H1 (cell line): Measurements from ENCODE around the gene CTNND2. TPM values are rescaled to one million over a fixed set of nuclear protein-coding genes. Genes with fewer than 3 reads are reported as not detected.

Source experiments
- CEBPB ChIP-seq: IDR thresholded peaks from 2 replicates; pipeline ENCODE4 v1.6.1; 2012; ENCODE audit warnings: low read depth, low read length
- GABPA ChIP-seq: IDR thresholded peaks from 2 replicates; pipeline ENCODE4 v1.6.1; 2011; ENCODE audit warnings: mild to moderate bottlenecking, low read length, moderate library complexity, borderline replicate concordance; ENCODE audit not compliant: insufficient read depth
- RAD21 ChIP-seq, 2 experiments: IDR thresholded peaks in 1 of 2; conservative IDR thresholded peaks in 1 of 2; 2 replicates each; pipeline ENCODE4 v1.6.1; 2011; ENCODE audit warnings: low read depth in 2 of 2, low read length in 2 of 2, improper control_type of control experiment in 1 of 2, inconsistent platforms in 1 of 2, mild to moderate bottlenecking in 1 of 2, moderate library complexity in 1 of 2
- SIN3A ChIP-seq, 2 experiments: IDR thresholded peaks in 1 of 2; conservative IDR thresholded peaks in 1 of 2; 2 replicates each; pipeline ENCODE4 v1.6.1; 2011 to 2012; ENCODE audit warnings: low read length in 2 of 2, improper control_type of control experiment in 1 of 2, low read depth in 1 of 2, mild to moderate bottlenecking in 1 of 2
- TAF7 ChIP-seq: optimal IDR thresholded peaks from 2 replicates; pipeline ENCODE3; 2011; ENCODE audit warnings: low read depth, mild to moderate bottlenecking, inconsistent platforms, low read length, moderate library complexity, borderline replicate concordance
- polyA plus RNA-seq, 7 experiments: library from polyadenylated mRNA; depleted of rRNA in 3 of 7; stranded (reverse) in 5 of 7; unstranded in 2 of 7; fragments of >200 nt in 5 of 7; fragments of 200-250 nt in 2 of 7; gene quantifications; 1 replicate in 5 of 7; 2 replicates in 1 of 7; 4 replicates in 1 of 7; pipeline versions ENCODE4 v1.2.1 to v1.2.3, GENCODE V29; 2011 to 2013; ENCODE audit warnings: missing spikeins in 2 of 7, mixed read lengths in 2 of 7
- total RNA-seq: library from RNA; stranded (reverse); fragmentation: NEBNext Ultra II Directional; extraction: Animal tissue kit (Norgen Biotek cat#: 25700); gene quantifications from 2 replicates; pipeline ENCODE4 v1.2.1, GENCODE V29; 2021
- TF ChIP-seq, protein P1 (sequence below), 3 experiments: IDR thresholded peaks; 1 replicate in 2 of 3; 2 replicates in 1 of 3; pipeline versions ENCODE4 v1.5.1 to v1.6.1; 2011; ENCODE audit warnings: low read length in 3 of 3, mild to moderate bottlenecking in 3 of 3, inconsistent platforms in 2 of 3, low read depth in 1 of 3, moderate library complexity in 1 of 3; ENCODE audit not compliant: insufficient read depth in 1 of 3; ENCODE audit errors: control extremely low read depth in 1 of 3

CTNND2 gene
- total and polyA plus RNA-seq, 2 of the 8 experiments (the other 6 are each of a cell fraction or from before 2014, with no cell fraction given), result 7.4 to 14.2 TPM

DNA sequence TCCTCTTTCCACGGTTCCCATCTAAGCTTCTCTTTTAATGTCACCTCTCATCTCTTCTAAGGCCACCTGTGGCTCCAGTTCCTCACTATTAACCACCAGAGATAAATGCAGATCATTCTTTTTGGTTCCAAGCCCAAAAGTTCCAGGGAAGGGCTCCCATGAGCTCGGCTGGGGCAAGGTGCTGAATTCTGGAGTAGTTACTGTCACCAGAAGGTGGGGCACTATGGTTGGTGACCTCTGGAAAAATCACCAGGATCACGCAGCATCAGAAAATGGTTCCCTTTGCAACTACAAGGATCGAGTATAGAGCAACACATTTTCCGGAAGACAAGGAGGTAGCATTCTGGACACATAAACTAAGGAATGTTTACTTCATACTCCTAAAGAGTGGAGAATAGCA lies 614.5 kb downstream of the CTNND2 start (continued):
- TF ChIP-seq, protein P1, sequence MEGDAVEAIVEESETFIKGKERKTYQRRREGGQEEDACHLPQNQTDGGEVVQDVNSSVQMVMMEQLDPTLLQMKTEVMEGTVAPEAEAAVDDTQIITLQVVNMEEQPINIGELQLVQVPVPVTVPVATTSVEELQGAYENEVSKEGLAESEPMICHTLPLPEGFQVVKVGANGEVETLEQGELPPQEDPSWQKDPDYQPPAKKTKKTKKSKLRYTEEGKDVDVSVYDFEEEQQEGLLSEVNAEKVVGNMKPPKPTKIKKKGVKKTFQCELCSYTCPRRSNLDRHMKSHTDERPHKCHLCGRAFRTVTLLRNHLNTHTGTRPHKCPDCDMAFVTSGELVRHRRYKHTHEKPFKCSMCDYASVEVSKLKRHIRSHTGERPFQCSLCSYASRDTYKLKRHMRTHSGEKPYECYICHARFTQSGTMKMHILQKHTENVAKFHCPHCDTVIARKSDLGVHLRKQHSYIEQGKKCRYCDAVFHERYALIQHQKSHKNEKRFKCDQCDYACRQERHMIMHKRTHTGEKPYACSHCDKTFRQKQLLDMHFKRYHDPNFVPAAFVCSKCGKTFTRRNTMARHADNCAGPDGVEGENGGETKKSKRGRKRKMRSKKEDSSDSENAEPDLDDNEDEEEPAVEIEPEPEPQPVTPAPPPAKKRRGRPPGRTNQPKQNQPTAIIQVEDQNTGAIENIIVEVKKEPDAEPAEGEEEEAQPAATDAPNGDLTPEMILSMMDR (IDR thresholded peaks at IDR 0.05; ENCODE audit: control extremely low read depth in 1 of 3, insufficient read depth in 1 of 3, low read depth in 1 of 3, low read length in 3 of 3), result peak in 2 of 3 experiments; percentile 15 to 25; a peak in 2 of 4 replicates
- no peak for TF ChIP-seq CEBPB
- no peak for TF ChIP-seq TAF7
- peak; percentile 47 to 58 for TF ChIP-seq RAD21 (IDR thresholded peaks at IDR 0.05 in 1 of 2, conservative IDR thresholded peaks at IDR 0.05 in 1 of 2; ENCODE audit: low read depth in 2 of 2, low read length in 2 of 2)
- TF ChIP-seq SIN3A (conservative IDR thresholded peaks at IDR 0.05 in 1 of 2, IDR thresholded peaks at IDR 0.05 in 1 of 2; ENCODE audit: low read depth in 1 of 2, low read length in 2 of 2), result no peak
- no peak for TF ChIP-seq GABPA
